ENCODE data around the gene ARID5A.
"Not testable (repeated sequence)": the region's sequence is repeated elsewhere in the genome, so short reads cannot be mapped to it uniquely, and the experiment has no call there.

The ARID5A gene

DNA sequence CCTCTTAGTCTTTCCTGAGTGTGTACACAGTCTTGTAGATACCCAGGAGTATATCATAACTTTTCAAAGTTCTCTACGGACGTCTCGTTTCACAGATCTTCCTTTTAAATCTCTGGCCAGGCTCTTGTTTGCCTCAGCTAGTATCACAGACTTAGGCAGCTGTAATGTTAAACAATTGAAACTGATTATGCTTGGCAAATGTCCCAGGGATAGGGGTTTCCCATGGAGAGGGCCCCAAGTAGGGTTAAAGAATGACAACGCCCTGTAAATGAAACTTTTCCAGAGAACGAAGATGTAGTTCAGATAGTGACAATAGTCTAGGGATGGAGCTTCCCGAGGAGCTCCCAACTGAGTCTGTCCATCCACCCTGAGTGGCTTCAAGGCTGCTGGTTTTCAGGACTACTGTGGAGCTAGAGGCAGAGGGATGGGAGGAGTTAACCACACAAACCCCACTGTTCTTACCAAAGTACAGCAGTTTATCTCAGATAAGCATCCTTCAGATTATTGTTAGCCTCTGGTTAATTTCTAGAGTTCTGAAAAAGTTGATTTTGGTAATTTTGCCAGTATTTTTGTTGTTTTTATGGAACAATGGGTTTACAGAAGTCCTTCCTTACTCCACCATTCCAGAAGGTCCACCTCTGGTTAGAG is 40.4 kb upstream of the ARID5A start:
- no peaks in the 10 kb centered on the region for H3K4me1 ChIP-seq
- no peak overlapping the region for H3K4me3 ChIP-seq (ENCODE audit: low read depth, low read length)
- H3K27me3 ChIP-seq: peaks cover 22% of the 10 kb centered on the region
- TF ChIP-seq CTCF (IDR thresholded peaks at IDR 0.05; ENCODE audit: low read depth, low read length): no peak
- no peaks in the 10 kb centered on the region for H3K36me3 ChIP-seq
- no peaks in the 10 kb centered on the region for H3K9me3 ChIP-seq
- DNase-seq: no peak

- no peaks in the 10 kb centered on the region for H3K9me3 ChIP-seq
- no peaks in the 10 kb centered on the region for H3K4me1 ChIP-seq
- no peak overlapping the region for H3K4me3 ChIP-seq (ENCODE audit: low read depth, low read length)
- peaks cover 22% of the 10 kb centered on the region for H3K27me3 ChIP-seq
- no peaks in the 10 kb centered on the region for H3K36me3 ChIP-seq
- no peak for DNase-seq
- TF ChIP-seq CTCF (IDR thresholded peaks at IDR 0.05; ENCODE audit: low read depth, low read length): no peak
These were observed 38.5 kb upstream of the ARID5A start for GRCh38 chr2:96498021-96498431.

GRCh38 chr2:96498611-96499010 is 37.9 kb upstream of the ARID5A start:
- not testable (repeated sequence) for H3K36me3 ChIP-seq

GRCh38 chr2:96499061-96499960 is 37.2 kb upstream of the ARID5A start:
- H3K4me1 ChIP-seq: no peaks in the 10 kb centered on the region
- no peaks in the 10 kb centered on the region for H3K9me3 ChIP-seq
- TF ChIP-seq CTCF (IDR thresholded peaks at IDR 0.05; ENCODE audit: low read depth, low read length): no peak
- no peak for DNase-seq
- H3K4me3 ChIP-seq (ENCODE audit: low read depth, low read length): no peak overlapping the region
- no peaks in the 10 kb centered on the region for H3K36me3 ChIP-seq
- H3K27me3 ChIP-seq: peaks cover 22% of the 10 kb centered on the region

More at GRCh38 chr2:96498611-96499010, 37.9 kb upstream of the ARID5A start:
- H3K27me3 ChIP-seq: peaks cover 22% of the 10 kb centered on the region
- DNase-seq; H3K4me1 ChIP-seq; H3K9me3 ChIP-seq; H3K4me3 ChIP-seq (ENCODE audit: low read depth, low read length): not testable (repeated sequence)

DNA sequence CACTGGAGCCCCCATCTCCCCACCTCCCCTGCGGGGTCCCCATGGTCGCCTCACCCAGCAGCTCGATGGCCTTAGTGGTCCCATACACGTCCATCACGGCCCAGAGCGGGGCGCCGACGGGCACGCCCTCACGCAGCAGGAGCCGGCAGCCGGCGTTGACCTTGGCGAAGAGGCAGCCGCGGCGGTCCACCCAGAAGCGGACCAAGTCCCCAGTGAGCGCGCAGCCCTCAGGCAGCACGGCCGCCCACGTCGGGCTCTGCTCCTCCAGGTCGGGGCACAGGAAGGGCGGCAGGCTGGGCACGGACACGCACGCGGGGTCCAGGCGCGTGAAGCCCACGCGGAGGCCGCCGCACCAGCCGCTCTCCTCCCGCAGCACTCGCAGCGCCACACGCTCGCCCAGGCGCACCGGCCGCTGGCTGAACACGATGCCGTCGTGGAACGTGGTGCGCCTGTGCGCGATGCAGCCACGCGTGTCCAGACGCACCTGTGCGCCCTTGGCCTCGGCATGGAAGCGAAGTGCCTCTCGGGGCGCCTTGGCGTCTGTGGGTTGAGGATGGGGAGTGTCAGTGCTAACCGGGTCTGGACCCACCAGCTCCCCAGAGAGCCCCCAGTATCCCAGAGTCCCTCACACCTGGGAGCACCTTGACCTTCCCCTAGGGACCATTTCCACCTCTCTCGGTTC is 36.0 kb upstream of the ARID5A start:
- no peaks in the 10 kb centered on the region for H3K9me3 ChIP-seq
- no peak for TF ChIP-seq CTCF (IDR thresholded peaks at IDR 0.05; ENCODE audit: low read depth, low read length)
- DNase-seq: no peak
- no peak overlapping the region for H3K4me3 ChIP-seq (ENCODE audit: low read depth, low read length)
- no peaks in the 10 kb centered on the region for H3K4me1 ChIP-seq
- H3K36me3 ChIP-seq: no peaks in the 10 kb centered on the region
- H3K27me3 ChIP-seq: peaks cover 22% of the 10 kb centered on the region

- Histone ChIP-seq H3K4me3 (ENCODE audit: low read depth, low read length) (no peak overlapping the region), H3K9me3 (no peaks in the 10 kb centered on the region), H3K36me3 (no peaks in the 10 kb centered on the region), H3K4me1 (no peaks in the 10 kb centered on the region), H3K27me3 (peaks cover 22% of the 10 kb centered on the region)
- DNase-seq: no peak
- no peak for TF ChIP-seq CTCF (IDR thresholded peaks at IDR 0.05; ENCODE audit: low read depth, low read length)
These were observed 35.1 kb upstream of the ARID5A start for GRCh38 chr2:96501471-96501874.
